Measurements from ENCODE around the gene QRFP. TPM values are rescaled to one million over a fixed set of nuclear protein-coding genes. Genes with fewer than 3 reads are reported as not detected.

QRFP gene
- total RNA-seq, 4 donors from 2014 or later = not detected

GRCh38 chr9:130943221-130943620 lies 46.6 kb upstream of the QRFP start:
- H3K4me3 ChIP-seq = no peak overlapping the region
- H3K27me3 ChIP-seq = peaks cover 34 to 62% (median 45%) of the 10 kb centered on the region in 3 donors
- ATAC-seq (no peak), DNase-seq (no peak)
- no peak overlapping the region for H3K27ac ChIP-seq
- no peak for TF ChIP-seq POLR2A (IDR thresholded peaks at IDR 0.05)
- no peak for TF ChIP-seq CTCF (IDR thresholded peaks at IDR 0.05 in 4 of 5, conservative IDR thresholded peaks at IDR 0.05 in 1 of 5)
- peaks cover 0 to 1% of the 10 kb centered on the region in 2 donors for H3K4me1 ChIP-seq
- no peaks in the 10 kb centered on the region for H3K36me3 ChIP-seq
- in situ Hi-C loops (cut with MboI; ENCODE audit: low sequenced_read_pairs in 4 of 4) (loop anchor here in 3 of 4 donors (5.0 to 10.0 kb wide), 3 partner anchors 236 to 248 kb away; partner anchors contain the start of gene EXOSC2 (in 1 of the 3)), intact Hi-C loops (cut with DNase I; ENCODE audit: low total_unique reads) (loop anchor here (5.0 kb wide), 1 partner anchor 171 kb away; no protein-coding TSS in a partner anchor)
- H3K9me3 ChIP-seq = no peaks in the 10 kb centered on the region

GRCh38 chr9:130942679-130943078 lies 46.1 kb upstream of the QRFP start:
- intact Hi-C loops (cut with DNase I; ENCODE audit: low total_unique reads) = loop anchor here (5.0 kb wide), 1 partner anchor 170 kb away; no protein-coding TSS in a partner anchor
- no peak overlapping the region for H3K27ac ChIP-seq
- H3K4me3 ChIP-seq = no peak overlapping the region
- no peaks in the 10 kb centered on the region for H3K36me3 ChIP-seq
- peaks cover 38 to 64% (median 51%) of the 10 kb centered on the region in 3 donors for H3K27me3 ChIP-seq
- ATAC-seq (no peak), DNase-seq (no peak)
- no peaks in the 10 kb centered on the region for H3K9me3 ChIP-seq
- in situ Hi-C loops (cut with MboI; ENCODE audit: low sequenced_read_pairs in 4 of 4) = loop anchor here in 3 of 4 donors (5.0 to 10.0 kb wide), 3 partner anchors 235 to 248 kb away; partner anchors contain the start of gene EXOSC2 (in 1 of the 3)
- TF ChIP-seq CTCF (IDR thresholded peaks at IDR 0.05 in 4 of 5, conservative IDR thresholded peaks at IDR 0.05 in 1 of 5) = no peak
- TF ChIP-seq POLR2A (IDR thresholded peaks at IDR 0.05) = no peak
- peaks cover 0 to 6% of the 10 kb centered on the region in 2 donors for H3K4me1 ChIP-seq

- Histone ChIP-seq H3K36me3 (no peaks in the 10 kb centered on the region), H3K4me1 (peaks cover 0 to 7% of the 10 kb centered on the region in 2 donors), H3K27ac (no peak overlapping the region), H3K4me3 (no peak overlapping the region), H3K27me3 (peaks cover 39 to 64% (median 57%) of the 10 kb centered on the region in 3 donors), H3K9me3 (no peaks in the 10 kb centered on the region)
- TF ChIP-seq CTCF (IDR thresholded peaks at IDR 0.05 in 4 of 5, conservative IDR thresholded peaks at IDR 0.05 in 1 of 5) (no peak), POLR2A (IDR thresholded peaks at IDR 0.05) (no peak)
- in situ Hi-C loops (cut with MboI; ENCODE audit: low sequenced_read_pairs in 4 of 4) (loop anchor here in 3 of 4 donors (5.0 to 10.0 kb wide), 3 partner anchors 235 to 247 kb away; partner anchors contain the start of gene EXOSC2 (in 1 of the 3)), intact Hi-C loops (cut with DNase I; ENCODE audit: low total_unique reads) (loop anchor here (5.0 kb wide), 1 partner anchor 170 kb away; no protein-coding TSS in a partner anchor)
- ATAC-seq (no peak), DNase-seq (no peak)
Observed at GRCh38 chr9:130942084-130942483, 45.5 kb upstream of the QRFP start.

- peaks cover 0 to 7% of the 10 kb centered on the region in 2 donors for H3K4me1 ChIP-seq
- ATAC-seq = peak; percentile 65 to 79
- in situ Hi-C loops (cut with MboI; ENCODE audit: low sequenced_read_pairs in 4 of 4) = loop anchor here in 3 of 4 donors (5.0 to 10.0 kb wide), 3 partner anchors 234 to 246 kb away; partner anchors contain the start of gene EXOSC2 (in 1 of the 3)
Observed at GRCh38 chr9:130940693-130941576, 44.3 kb upstream of the QRFP start.

More at GRCh38 chr9:130940693-130941576, 44.3 kb upstream of the QRFP start:
- intact Hi-C loops (cut with DNase I; ENCODE audit: low total_unique reads) = loop anchor here (1.0 to 5.0 kb wide), 2 partner anchors 169 to 234 kb away; no protein-coding TSS in a partner anchor
- Histone ChIP-seq H3K4me3 (no peak overlapping the region), H3K36me3 (no peaks in the 10 kb centered on the region), H3K27ac (no peak overlapping the region), H3K9me3 (no peaks in the 10 kb centered on the region), H3K27me3 (peaks cover 48 to 70% (median 67%) of the 10 kb centered on the region in 3 donors)
- peak; percentile 28 to 37 for DNase-seq
- TF ChIP-seq POLR2A (IDR thresholded peaks at IDR 0.05) = no peak
- TF ChIP-seq CTCF (IDR thresholded peaks at IDR 0.05 in 4 of 5, conservative IDR thresholded peaks at IDR 0.05 in 1 of 5) = peak; percentile 59 to 85 (median 80)

All from gastrocnemius medialis (tissue), 4 donors.